HG02973 (cell line): ENCODE data around the gene LCA5L.
"Not testable (repeated sequence)": the region's sequence is repeated elsewhere in the genome, so short reads cannot be mapped to it uniquely, and the experiment has no call there.

Experiments used
- ATAC-seq: cut with Tn5 transposase; IDR thresholded peaks from one replicate; pipeline ENCODE4 v1.9.1; 2021; ENCODE audit warnings: moderate library complexity; ENCODE audit not compliant: unreplicated experiment

The LCA5L gene

GRCh38 chr21:39388038-39388810 is 57.4 kb downstream of the LCA5L start:
- ATAC-seq: peak; percentile 75

- ATAC-seq: no peak
Measured at GRCh38 chr21:39387461-39388037, 58.0 kb downstream of the LCA5L start.

GRCh38 chr21:39386899-39387298 is 58.7 kb downstream of the LCA5L start:
- no peak for ATAC-seq

DNA sequence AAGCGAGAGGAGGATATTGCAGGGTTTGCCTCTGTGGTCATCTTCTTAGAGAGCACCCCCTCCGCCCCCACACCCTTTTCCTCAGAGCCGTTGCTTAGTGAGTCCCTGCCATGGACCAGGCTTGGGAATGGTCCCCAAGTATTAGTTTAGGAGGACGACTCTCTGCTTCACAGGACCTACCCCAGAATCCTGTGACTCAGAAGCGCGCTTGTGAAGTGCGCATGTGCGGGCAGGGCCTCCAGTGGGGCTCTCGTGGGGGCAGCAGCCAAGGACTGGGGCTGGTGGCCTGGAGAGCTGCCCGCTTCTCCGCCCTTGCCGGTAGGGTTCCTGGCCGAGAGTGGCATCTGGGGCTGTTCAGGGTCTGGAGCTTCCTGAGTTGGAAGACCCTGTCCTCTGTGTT is 59.4 kb downstream of the LCA5L start:
- ATAC-seq: no peak

DNA sequence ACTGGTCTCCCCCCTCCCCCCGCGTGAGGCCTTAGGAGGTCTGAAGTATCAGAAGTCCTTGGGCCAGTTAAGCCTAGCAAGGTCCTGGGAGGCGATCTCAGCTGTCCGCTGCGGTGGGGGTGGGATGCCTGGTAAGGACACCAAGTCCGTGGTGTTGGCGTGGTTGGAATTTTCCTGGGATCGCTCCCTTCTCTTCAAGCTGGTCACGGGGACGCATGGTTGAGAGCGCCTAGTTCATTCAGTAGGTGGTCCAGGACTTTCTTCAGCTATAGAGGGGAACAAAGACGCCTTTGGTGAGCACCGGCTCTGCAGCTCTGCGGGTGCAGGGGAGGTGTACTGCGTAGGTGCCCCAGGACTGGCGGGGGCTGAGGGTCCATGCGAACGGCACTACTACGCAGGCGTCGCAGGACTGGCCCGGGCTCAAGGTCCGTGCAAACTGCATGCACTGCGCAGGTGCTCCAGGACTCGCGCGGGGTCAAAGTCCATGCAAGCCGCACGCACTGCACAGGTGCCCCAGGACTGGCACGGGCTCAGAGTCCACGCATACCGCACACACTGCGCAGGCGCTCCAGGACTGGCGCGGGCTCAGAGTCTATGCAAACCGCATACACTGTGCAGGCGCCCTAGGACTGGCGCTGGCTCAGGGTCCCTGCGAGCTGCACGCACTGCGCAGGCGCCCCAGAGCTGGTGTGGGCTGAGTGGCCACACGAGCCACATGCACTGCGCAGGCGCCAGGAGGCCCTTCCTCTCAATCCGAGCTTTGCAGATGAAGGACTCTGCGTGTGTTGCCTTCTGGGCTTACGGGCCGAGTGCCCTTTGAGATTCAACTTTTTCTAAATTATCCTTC is 60.1 kb downstream of the LCA5L start:
- peak; percentile 29 for ATAC-seq

DNA sequence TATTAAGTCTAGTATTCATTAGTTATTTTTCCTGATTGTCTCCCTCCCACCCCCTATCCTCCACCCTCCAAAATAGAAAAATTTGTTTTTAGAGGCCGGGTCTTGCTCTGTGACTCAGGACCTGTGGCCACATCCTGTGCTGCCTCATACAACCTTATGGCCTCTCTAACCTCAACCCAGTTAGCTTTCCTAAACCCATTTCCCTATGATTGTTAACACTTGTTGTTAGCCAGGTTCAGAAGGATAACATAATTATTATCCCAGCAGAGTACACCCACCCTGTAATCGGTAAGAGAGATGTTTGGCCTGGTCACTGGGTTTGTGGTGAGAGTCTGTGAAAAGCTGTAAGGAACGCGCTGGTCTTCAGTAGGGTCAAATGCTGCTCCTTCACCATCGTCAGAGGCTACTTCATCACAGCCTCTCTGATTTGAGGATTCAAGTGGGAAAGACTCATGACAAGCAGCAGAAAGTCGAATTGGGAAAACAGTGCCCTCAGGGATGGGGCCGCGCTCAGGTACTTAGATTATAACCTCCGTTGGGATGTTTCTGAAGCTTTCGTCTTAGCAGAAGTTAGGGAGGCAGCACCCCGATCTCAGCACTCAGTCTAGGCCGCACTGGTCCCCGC is 60.8 kb downstream of the LCA5L start:
- ATAC-seq: no peak

DNA sequence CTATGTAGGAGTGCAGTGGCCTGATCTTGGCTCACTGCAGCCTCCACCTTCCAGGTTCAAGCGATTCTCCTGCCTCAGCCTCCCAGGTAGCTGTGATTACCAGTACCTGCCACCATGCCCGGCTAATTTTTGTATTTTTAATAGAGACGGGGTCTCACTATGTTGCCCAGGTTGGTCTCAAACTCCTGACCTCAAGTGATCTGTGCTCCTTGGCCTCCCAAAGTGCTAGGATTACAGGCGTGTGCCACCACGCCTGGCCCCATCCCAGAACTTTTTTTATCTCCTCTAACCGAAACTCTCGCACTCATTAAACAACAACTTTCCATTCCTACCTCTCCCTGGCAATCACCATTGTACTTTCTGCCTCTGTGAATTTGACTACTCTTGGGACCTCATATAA is 63.5 kb downstream of the LCA5L start:
- ATAC-seq: not testable (repeated sequence)

- ATAC-seq: no peak
Measured at GRCh38 chr21:39381009-39381408, 64.6 kb downstream of the LCA5L start.

GRCh38 chr21:39379986-39380891 is 65.3 kb downstream of the LCA5L start:
- ATAC-seq: peak; percentile 92

- ATAC-seq: no peak
Measured at GRCh38 chr21:39377444-39378050, 68.0 kb downstream of the LCA5L start.

GRCh38 chr21:39375446-39375845 is 70.1 kb downstream of the LCA5L start:
- ATAC-seq: no peak

DNA sequence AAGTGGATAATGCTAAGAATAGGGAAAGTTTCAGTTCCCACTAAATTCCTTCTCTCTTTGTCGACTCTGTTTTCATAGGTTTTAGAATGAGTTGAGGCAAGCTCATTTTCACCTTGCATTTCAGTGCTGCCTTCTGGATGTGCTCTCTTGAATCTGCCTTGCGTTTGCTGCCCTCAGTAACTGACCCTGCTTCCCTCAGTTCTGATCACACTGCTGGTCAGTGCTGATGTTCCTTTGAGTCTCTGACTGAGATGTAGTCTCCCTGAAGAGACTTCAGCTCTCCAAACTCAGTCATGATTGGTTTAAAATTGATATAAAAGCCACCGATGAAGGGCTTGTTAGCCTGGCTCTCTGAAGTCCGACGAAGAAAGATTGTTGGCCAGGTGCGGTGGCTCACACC is 71.5 kb downstream of the LCA5L start:
- ATAC-seq: no peak

- ATAC-seq: no peak
Measured at GRCh38 chr21:39373634-39374033, 71.9 kb downstream of the LCA5L start.

- ATAC-seq: not testable (repeated sequence)
Measured at GRCh38 chr21:39369896-39370288, 75.7 kb downstream of the LCA5L start.

- ATAC-seq: no peak
Measured at GRCh38 chr21:39367783-39368182, 77.8 kb downstream of the LCA5L start.

DNA sequence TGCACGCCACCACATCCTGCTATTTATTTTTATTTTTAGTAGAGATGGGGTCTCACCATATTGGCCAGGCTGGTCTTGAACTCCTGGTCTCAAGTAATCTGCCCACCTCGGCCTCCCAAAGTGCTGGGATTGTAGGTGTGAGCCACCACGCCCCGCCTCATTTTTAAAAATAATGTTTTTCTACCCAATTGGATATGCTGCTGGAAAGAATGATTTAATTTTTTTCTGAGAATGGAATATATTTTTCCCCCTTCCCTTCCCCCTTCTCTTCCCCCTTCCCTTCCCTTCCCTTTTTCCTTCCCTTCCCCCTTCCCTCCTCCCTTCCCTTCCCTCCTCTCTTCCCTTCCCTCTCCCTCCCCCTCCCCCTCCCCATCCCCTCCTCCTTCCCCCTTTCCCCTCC is 79.0 kb downstream of the LCA5L start:
- no peak for ATAC-seq

- no peak for ATAC-seq
Measured at GRCh38 chr21:39364949-39365348, 80.6 kb downstream of the LCA5L start.

- ATAC-seq: no peak
Measured at GRCh38 chr21:39363607-39364555, 81.7 kb downstream of the LCA5L start.

DNA sequence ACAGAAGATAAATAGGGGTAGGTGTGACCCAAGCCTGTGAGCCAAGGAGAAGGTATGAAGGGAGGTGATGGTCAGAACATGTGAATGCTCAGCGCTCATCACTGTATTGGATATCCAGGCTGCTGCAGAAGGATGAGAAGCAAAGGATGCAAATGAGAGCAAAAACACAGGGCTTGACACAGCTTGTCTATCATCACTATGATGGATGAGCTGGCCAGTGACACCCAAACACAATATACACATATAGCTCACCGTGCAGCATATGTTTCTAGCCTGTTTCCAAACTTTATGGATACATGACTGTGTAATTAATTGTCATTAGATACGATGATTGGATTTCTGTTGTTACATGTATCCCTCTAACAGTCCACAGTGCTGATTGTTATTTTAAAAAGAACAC is 82.8 kb downstream of the LCA5L start:
- ATAC-seq: no peak
